Upper lobe of left lung (tissue), 6 donors: ENCODE measurements around the gene SPTBN1. TPM values are rescaled to one million over a fixed set of nuclear protein-coding genes. Genes with fewer than 3 reads are reported as not detected.

Experiments
- ATAC-seq, 2 donors: fragments of 200-7000 bp; cut with Tn5 transposase; one replicate each; pipeline ENCODE4 v1.9.1; 2022; ENCODE audit warnings: mild to moderate bottlenecking in 2 of 2, moderate library complexity in 2 of 2; ENCODE audit not compliant: low FRiP score in 2 of 2
- DNase-seq, 2 donors: peaks; one replicate each; pipeline ENCODE4 v3.0.0-alpha.2; 2019 to 2020
- H3K27ac ChIP-seq, 4 donors: fragments of 200-600 bp; sonication (generic); one replicate each; pipeline ENCODE4 v1.5.1; 2016 to 2019
- H3K27me3 ChIP-seq, 4 donors: fragments of 200-600 bp; sonication (generic); one replicate each; pipeline ENCODE4 v1.5.1; 2017 to 2019
- H3K36me3 ChIP-seq, 4 donors: fragments of 200-600 bp; sonication (generic); one replicate each; pipeline ENCODE4 v1.5.1; 2016 to 2019
- H3K4me1 ChIP-seq, 4 donors: fragments of 200-600 bp; sonication (generic); one replicate each; pipeline ENCODE4 v1.5.1; 2018 to 2019
- H3K4me3 ChIP-seq, 4 donors: fragments of 200-600 bp; sonication (generic); one replicate each; pipeline ENCODE4 v1.5.1; 2017 to 2019; ENCODE audit warnings: mild to moderate bottlenecking in 2 of 4, moderate library complexity in 1 of 4
- H3K9me3 ChIP-seq, 4 donors: fragments of 200-600 bp; sonication (generic); one replicate each; pipeline ENCODE4 v1.5.1; 2018 to 2019
- EP300 ChIP-seq, 4 donors: sonication (generic); formaldehyde crosslinking; IDR thresholded peaks; one replicate each; pipeline ENCODE4 v1.5.1; 2017; ENCODE audit warnings: antibody characterized with exemption in 4 of 4, control low read depth in 2 of 4
- POLR2A ChIP-seq, 4 donors: fragments of 450-650 bp; IDR thresholded peaks; one replicate each; pipeline ENCODE4 v1.5.1; 2016 to 2017; ENCODE audit warnings: antibody characterized with exemption in 4 of 4, mild to moderate bottlenecking in 2 of 4
- POLR2AphosphoS5 ChIP-seq, 2 donors: sonication (generic); formaldehyde crosslinking; IDR thresholded peaks; one replicate each; pipeline ENCODE4 v1.5.1; 2017; ENCODE audit warnings: antibody characterized with exemption in 2 of 2
- WGBS, 2 donors: methylation state at CpG; one replicate each; pipeline ENCODE4 v1.1.5; 2017 to 2018; 5-methylcytosine and 5-hydroxymethylcytosine counted together
- total RNA-seq, 6 donors: library from RNA; depleted of rRNA in 4 of 6; stranded (reverse); fragments of >200 nt in 4 of 6; gene quantifications; one replicate each; pipeline versions ENCODE4 v1.1.0 to v1.2.1, GENCODE V29; 2016 to 2021
- TF ChIP-seq, protein P1 (sequence below), 6 experiments: fragments of 450-650 bp in 4 of 6; fragments of 200-600 bp in 2 of 6; sonication (generic) in 2 of 6; IDR thresholded peaks; one replicate each; pipeline ENCODE4 v1.5.1; 2016 to 2019; ENCODE audit warnings: antibody characterized with exemption in 6 of 6
- donor health status: DM: no; HTN: no; CAD: no; lungs with moderate emphysema.
- donor health status: DM: no; HTN: yes; CAD: no; lungs with severe emphysema.

The SPTBN1 gene
- total RNA-seq, 6 donors from 2014 or later: 449 to 911 (median 654) TPM

DNA sequence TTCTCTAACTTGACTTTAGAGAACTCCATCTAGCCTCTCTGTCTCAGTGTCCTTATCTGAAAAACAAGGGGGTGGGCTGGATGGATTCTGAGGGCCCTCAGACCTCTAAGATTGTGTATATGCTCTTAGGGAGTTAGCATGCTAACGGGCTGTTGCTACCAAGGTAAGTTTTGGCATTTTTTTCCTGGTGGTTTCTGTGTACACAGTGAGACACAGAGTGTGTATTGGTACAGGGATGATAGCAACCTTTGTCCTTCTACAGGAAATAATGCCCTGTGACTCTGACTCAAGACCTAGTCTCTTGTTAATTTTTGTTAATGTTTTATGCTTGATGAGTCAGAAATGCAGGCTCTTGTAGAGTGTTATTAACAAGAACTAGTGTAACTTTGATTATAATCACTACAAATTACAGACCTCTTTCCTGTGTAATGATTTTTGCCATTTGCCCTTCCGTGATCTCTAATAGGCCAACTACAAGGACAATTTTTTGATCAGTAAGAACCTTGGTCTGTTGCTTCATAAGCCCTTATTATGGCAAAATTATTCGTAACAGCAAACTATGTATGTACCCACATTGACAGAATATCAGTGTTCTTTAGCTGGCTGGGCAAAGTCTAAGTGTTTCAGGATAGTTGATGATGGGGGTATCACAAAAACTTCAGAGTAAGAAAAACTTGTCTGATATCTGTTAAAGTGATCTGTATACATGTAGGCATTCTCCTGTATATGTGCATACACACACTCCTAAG lies 89.7 kb downstream of the SPTBN1 start:
- ATAC-seq: peak; percentile 34 to 59
- WGBS, 2 donors: 66 to 67% methylated on average over 3 of the region's 3 CpGs
- Histone ChIP-seq H3K27me3 (no peaks in the 10 kb centered on the region), H3K9me3 (no peaks in the 10 kb centered on the region), H3K36me3 (no peaks in the 10 kb centered on the region), H3K4me3 (no peak overlapping the region), H3K4me1 (peaks cover 31 to 55% (median 44%) of the 10 kb centered on the region in 4 donors), H3K27ac (peak overlapping the region in 3 of 4 donors; percentile 54 to 62 (median 54))
- DNase-seq: no peak
- TF ChIP-seq POLR2AphosphoS5 (IDR thresholded peaks at IDR 0.05) (no peak), EP300 (IDR thresholded peaks at IDR 0.05) (peak in 2 of 4 donors; percentile 13 to 73)

DNA sequence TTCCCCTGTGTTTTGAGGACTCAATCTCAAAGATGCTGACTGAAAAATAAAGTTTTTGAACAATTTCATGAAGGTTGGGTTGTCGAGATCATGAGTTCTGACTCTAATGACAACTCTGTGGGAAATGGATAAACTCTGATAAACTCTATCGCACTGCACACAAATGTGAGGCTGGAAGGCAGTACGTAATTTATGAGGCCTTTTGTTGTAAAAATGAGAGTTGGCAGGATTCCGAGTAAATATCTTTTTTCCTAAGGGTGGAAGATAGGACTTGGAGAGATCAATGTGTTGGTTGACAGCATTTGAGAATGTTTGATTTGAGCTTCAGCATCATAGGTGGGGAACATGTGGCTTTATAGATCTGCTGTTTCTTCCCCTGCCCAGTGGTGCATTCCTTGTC lies 90.4 kb downstream of the SPTBN1 start:
- no peak for ATAC-seq
- H3K4me3 ChIP-seq: no peak overlapping the region
- TF ChIP-seq POLR2AphosphoS5 (IDR thresholded peaks at IDR 0.05) (no peak), EP300 (IDR thresholded peaks at IDR 0.05) (no peak)
- H3K27me3 ChIP-seq: no peaks in the 10 kb centered on the region
- 65 to 83% methylated on average over 4 of the region's 4 CpGs for WGBS, 2 donors
- H3K4me1 ChIP-seq: peaks cover 36 to 55% (median 48%) of the 10 kb centered on the region in 4 donors
- no peak for DNase-seq
- H3K27ac ChIP-seq: peak overlapping the region in 3 of 4 donors; percentile 54 to 62 (median 54)
- no peaks in the 10 kb centered on the region for H3K9me3 ChIP-seq
- H3K36me3 ChIP-seq: no peaks in the 10 kb centered on the region

DNA sequence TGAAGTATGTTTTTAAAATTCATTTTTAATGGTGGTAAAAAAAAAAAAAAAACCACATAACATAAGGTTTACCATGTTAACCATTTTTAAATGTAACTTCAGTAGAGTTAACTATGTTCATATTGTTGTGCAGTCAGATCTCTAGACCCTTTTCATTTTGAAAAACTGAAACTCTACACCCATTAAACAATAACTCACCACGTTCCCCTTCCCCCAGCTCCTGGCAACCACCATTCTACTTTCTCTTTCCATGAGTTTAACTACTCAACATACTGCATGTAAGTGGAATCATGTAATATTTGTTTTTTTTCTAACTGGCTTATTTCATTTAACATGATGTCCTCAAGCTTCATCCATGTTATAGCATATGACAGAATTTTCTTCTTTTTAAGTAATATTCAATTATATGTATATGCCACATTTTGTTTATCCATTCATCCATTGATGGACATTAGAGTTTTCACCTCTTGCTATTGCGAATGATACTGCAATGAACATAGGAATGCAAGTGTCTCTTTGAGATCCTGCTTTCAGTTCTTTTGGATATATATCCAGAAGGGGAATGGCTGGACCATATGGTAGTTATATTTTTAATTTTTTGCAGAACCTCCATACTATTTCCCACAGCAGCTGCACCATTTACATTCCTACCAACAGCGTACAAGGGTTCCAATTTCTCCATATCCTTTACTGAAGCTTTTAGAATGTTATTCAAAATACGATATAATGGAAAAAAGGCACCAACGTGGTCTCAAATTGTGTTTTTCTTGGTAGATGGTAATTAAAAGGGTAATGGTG lies 91.0 kb downstream of the SPTBN1 start:
- ATAC-seq: no peak
- 80 to 82% methylated on average over 5 of the region's 5 CpGs for WGBS, 2 donors
- no peaks in the 10 kb centered on the region for H3K27me3 ChIP-seq
- no peak overlapping the region for H3K4me3 ChIP-seq
- H3K4me1 ChIP-seq: peaks cover 34 to 51% (median 47%) of the 10 kb centered on the region in 4 donors
- no peak for DNase-seq
- peak overlapping the region in 3 of 4 donors; percentile 54 to 62 (median 54) for H3K27ac ChIP-seq
- TF ChIP-seq POLR2A (IDR thresholded peaks at IDR 0.05) (no peak), EP300 (IDR thresholded peaks at IDR 0.05) (no peak)
- TF ChIP-seq, protein P1, sequence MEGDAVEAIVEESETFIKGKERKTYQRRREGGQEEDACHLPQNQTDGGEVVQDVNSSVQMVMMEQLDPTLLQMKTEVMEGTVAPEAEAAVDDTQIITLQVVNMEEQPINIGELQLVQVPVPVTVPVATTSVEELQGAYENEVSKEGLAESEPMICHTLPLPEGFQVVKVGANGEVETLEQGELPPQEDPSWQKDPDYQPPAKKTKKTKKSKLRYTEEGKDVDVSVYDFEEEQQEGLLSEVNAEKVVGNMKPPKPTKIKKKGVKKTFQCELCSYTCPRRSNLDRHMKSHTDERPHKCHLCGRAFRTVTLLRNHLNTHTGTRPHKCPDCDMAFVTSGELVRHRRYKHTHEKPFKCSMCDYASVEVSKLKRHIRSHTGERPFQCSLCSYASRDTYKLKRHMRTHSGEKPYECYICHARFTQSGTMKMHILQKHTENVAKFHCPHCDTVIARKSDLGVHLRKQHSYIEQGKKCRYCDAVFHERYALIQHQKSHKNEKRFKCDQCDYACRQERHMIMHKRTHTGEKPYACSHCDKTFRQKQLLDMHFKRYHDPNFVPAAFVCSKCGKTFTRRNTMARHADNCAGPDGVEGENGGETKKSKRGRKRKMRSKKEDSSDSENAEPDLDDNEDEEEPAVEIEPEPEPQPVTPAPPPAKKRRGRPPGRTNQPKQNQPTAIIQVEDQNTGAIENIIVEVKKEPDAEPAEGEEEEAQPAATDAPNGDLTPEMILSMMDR (IDR thresholded peaks at IDR 0.05): no peak
- H3K36me3 ChIP-seq: no peaks in the 10 kb centered on the region
- H3K9me3 ChIP-seq: no peaks in the 10 kb centered on the region

DNA sequence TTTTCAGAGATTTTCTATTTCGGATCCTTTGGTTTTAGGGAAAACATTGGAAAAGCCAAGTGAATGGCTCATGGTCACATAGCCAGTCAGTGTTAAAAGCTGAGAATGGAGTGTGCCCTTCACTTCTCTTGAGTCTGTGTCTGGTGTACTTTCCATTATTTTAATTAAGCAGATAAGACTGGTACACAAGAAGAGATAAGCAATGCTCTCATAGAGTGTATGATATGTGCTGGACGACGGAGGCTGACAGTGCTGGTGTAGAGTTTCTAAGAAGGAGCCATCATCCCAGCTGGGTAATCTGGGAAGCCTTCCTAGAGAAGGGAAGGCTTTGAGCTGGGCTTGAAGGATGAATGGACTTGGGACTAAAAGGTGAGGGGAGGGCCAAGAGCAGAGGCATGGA lies 93.3 kb downstream of the SPTBN1 start:
- WGBS, 2 donors: 87 to 90% methylated on average over 3 of the region's 3 CpGs
- Histone ChIP-seq H3K4me3 (no peak overlapping the region), H3K36me3 (no peaks in the 10 kb centered on the region), H3K27ac (peak overlapping the region; percentile 13 to 53 (median 36)), H3K4me1 (peaks cover 45 to 59% (median 56%) of the 10 kb centered on the region in 4 donors), H3K9me3 (no peaks in the 10 kb centered on the region), H3K27me3 (no peaks in the 10 kb centered on the region)
- TF ChIP-seq POLR2AphosphoS5 (IDR thresholded peaks at IDR 0.05) (no peak), EP300 (IDR thresholded peaks at IDR 0.05) (no peak), POLR2A (IDR thresholded peaks at IDR 0.05) (no peak)
- TF ChIP-seq, protein P1 (IDR thresholded peaks at IDR 0.05): no peak
- ATAC-seq: no peak
- no peak for DNase-seq

DNA sequence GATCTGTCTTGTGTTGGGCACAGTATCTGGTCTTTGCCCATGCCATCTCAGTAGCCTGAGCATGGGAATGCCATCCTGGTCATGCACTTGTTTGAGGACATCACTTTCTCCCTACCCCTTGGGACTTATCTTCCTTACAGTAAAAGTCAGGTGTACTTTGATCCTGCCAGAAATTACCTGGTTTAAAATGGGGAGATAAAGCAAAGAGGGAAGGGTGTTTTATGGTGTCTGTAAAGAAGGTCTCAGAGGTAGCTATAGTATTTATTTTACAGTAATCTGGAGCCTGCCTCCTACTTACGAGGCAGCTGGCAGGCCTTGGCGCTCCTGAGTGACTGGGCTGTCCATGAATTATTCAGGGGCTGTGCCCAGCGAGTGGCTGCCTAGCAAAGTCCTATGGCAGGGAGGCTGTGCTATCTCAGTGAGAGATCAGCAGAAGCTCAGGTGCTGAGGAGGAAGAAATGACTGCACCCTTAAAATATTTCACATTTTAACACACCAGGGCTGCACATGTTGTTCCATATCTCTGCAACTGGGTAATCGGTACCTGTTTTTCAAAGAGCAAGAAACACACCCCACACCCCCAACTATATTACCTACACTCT lies 93.9 kb downstream of the SPTBN1 start:
- no peaks in the 10 kb centered on the region for H3K9me3 ChIP-seq
- H3K36me3 ChIP-seq: no peaks in the 10 kb centered on the region
- TF ChIP-seq EP300 (IDR thresholded peaks at IDR 0.05): no peak
- no peak for TF ChIP-seq POLR2AphosphoS5 (IDR thresholded peaks at IDR 0.05)
- no peak for ATAC-seq
- H3K4me1 ChIP-seq: peaks cover 50 to 64% (median 61%) of the 10 kb centered on the region in 4 donors
- no peak overlapping the region for H3K4me3 ChIP-seq
- H3K27ac ChIP-seq: peak overlapping the region; percentile 13 to 68 (median 36)
- WGBS, 2 donors: 62 to 88% methylated on average over 4 of the region's 4 CpGs
- no peak for DNase-seq
- H3K27me3 ChIP-seq: no peaks in the 10 kb centered on the region

DNA sequence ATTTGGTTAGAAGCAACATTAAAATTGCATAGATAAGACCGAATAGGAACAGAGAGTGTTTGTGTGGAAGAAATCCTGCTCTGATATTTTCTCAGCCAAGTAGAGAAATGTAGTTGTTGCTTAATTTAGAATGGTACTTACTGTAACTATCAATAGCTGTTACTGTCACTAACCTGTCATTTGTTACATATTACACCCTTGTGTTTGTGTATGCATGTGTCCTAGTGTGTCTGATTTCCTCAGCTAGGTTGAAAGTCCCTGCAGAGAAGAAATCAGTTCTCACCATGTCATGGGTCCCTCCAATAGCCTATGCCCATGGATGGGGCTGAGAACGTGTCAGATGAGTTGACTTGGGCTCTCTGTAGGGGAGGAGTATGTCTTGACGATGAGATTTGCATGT lies 94.4 kb downstream of the SPTBN1 start:
- no peak overlapping the region for H3K4me3 ChIP-seq
- ATAC-seq (no peak), DNase-seq (no peak)
- WGBS, 2 donors: 61 to 71% methylated on average over 3 of the region's 3 CpGs
- H3K9me3 ChIP-seq: no peaks in the 10 kb centered on the region
- no peaks in the 10 kb centered on the region for H3K27me3 ChIP-seq
- no peak for TF ChIP-seq EP300 (IDR thresholded peaks at IDR 0.05)
- TF ChIP-seq, protein P1 (IDR thresholded peaks at IDR 0.05): no peak
- TF ChIP-seq POLR2A (IDR thresholded peaks at IDR 0.05): no peak
- no peak for TF ChIP-seq POLR2AphosphoS5 (IDR thresholded peaks at IDR 0.05)
- H3K36me3 ChIP-seq: no peaks in the 10 kb centered on the region
- H3K4me1 ChIP-seq: peaks cover 51 to 67% (median 65%) of the 10 kb centered on the region in 4 donors
- H3K27ac ChIP-seq: peak overlapping the region in 3 of 4 donors; percentile 11 to 68 (median 41)
